Stimulated activated CD8-positive, alpha-beta memory T cell treated with anti-CD3 and anti-CD28 coated beads, Interleukin-12 subunit alpha, Interleukin-12 subunit beta, amount 100 ng/mL, for 1 hour (primary cell): ENCODE results near the gene METTL25.

Source experiments
- DNase-seq: peaks from one replicate; pipeline ENCODE4 v3.0.0-alpha.2; 2020; ENCODE audit warnings: low read depth

The METTL25 gene

DNA sequence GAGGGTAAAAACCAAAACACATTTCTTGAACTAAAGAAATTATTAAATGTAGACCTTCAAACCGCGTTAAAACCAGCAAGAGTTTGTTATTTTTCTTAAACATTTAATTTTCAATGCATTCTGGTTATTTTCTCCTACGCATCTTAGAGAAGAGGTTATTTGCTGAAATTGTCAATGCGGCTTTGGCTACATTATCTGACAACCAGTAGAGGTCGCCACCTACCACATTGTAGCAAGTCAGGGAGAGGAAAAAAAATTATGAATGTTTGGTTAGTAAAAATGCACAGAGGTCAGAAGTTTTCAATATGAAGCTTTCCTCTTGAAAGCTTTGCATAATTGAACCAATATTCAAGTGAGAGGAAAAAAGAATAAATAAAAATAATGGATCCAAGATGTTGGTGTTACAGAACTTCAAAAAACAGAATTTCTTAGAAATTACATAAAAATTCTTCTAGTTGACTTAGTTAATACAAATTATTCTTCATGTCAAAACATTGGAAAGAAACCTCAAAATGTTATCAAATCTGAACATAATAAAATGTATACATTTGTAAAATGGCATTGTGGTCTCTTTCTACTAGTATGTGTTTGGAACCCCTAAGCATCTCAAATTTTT is 168.9 kb downstream of the METTL25 start:
- DNase-seq, result no peak
